MM.1S (cell line): Measurements from ENCODE around the gene DOCK11.

Experiments used
- EZH2 ChIP-seq: fragments of 300-600 bp; sonication (generic); optimal IDR thresholded peaks from 2 replicates; pipeline ENCODE3; 2017; ENCODE audit warnings: low read depth, mild to moderate bottlenecking, antibody characterized with exemption, low read length, mixed read lengths
- TF ChIP-seq, protein P1 (sequence below): fragments of 300-600 bp; sonication (generic); IDR thresholded peaks from 2 replicates; pipeline ENCODE4 v1.5.1; 2016; ENCODE audit warnings: antibody characterized with exemption, low read length, mixed read lengths

DNA sequence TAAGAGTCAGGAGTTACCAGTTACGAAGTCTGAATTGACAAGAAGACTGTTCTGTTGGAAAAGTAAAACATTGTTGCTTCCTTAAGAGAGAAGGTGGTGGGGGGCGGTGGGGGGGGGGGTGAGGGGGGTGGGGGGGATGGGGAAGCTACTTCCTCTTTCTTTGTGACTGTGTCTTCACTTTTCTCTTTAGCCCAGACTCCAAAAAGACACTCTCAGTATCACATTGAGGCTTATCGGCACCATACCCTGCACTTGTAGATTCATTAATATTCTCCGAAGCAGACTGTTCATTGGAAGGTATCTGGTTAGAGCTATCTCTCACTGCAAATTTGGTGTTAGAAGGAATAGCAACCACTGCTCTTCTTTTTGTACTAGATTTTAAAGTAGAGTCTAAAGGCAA is 137.2 kb downstream of the DOCK11 start:
- no peak for TF ChIP-seq EZH2
- TF ChIP-seq, protein P1, sequence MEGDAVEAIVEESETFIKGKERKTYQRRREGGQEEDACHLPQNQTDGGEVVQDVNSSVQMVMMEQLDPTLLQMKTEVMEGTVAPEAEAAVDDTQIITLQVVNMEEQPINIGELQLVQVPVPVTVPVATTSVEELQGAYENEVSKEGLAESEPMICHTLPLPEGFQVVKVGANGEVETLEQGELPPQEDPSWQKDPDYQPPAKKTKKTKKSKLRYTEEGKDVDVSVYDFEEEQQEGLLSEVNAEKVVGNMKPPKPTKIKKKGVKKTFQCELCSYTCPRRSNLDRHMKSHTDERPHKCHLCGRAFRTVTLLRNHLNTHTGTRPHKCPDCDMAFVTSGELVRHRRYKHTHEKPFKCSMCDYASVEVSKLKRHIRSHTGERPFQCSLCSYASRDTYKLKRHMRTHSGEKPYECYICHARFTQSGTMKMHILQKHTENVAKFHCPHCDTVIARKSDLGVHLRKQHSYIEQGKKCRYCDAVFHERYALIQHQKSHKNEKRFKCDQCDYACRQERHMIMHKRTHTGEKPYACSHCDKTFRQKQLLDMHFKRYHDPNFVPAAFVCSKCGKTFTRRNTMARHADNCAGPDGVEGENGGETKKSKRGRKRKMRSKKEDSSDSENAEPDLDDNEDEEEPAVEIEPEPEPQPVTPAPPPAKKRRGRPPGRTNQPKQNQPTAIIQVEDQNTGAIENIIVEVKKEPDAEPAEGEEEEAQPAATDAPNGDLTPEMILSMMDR = no peak
